Gastroesophageal sphincter (tissue), 4 donors: ENCODE results near the gene CLN6. TPM values are rescaled to one million over a fixed set of nuclear protein-coding genes. Genes with fewer than 3 reads are reported as not detected.
"Not testable (repeated sequence)": the region's sequence is repeated elsewhere in the genome, so short reads cannot be mapped to it uniquely, and the experiment has no call there.

Source experiments
- ATAC-seq: fragments of 150-250 bp; one replicate; pipeline ENCODE4 v1.9.1; 2016; ENCODE audit warnings: mild to moderate bottlenecking, moderate library complexity
- H3K27ac ChIP-seq, 4 donors: fragments of 200-600 bp; sonication (generic) in 3 of 4; 1 replicate in 3 of 4; 2 replicates in 1 of 4; pipeline ENCODE4 v1.5.1; 2016 to 2019
- H3K27me3 ChIP-seq: fragments of 200-600 bp; sonication (generic); one replicate; pipeline ENCODE4 v1.5.1; 2019
- H3K36me3 ChIP-seq, 2 donors: fragments of 200-600 bp; sonication (generic); one replicate each; pipeline ENCODE4 v1.5.1; 2019; ENCODE audit warnings: control low read depth in 1 of 2
- H3K4me1 ChIP-seq, 3 donors: fragments of 200-600 bp; sonication (generic); 1 replicate in 2 of 3; 2 replicates in 1 of 3; pipeline ENCODE4 v1.5.1; 2016 to 2019; ENCODE audit warnings: control low read depth in 2 of 3
- H3K4me3 ChIP-seq, 2 donors: fragments of 200-600 bp; sonication (generic); one replicate each; pipeline ENCODE4 v1.5.1; 2019; ENCODE audit warnings: mild to moderate bottlenecking in 1 of 2, moderate library complexity in 1 of 2
- H3K9me3 ChIP-seq, 3 donors: fragments of 200-600 bp; sonication (generic); one replicate each; pipeline ENCODE4 v1.5.1; 2017 to 2019; ENCODE audit warnings: control low read depth in 2 of 3
- CTCF ChIP-seq, 4 experiments: fragments of 200-600 bp in 2 of 4; fragments of 450-650 bp in 2 of 4; sonication (generic) in 1 of 4; IDR thresholded peaks; one replicate each; pipeline ENCODE4 v1.5.1; 2017 to 2019; ENCODE audit warnings: antibody characterized with exemption in 4 of 4, mild to moderate bottlenecking in 2 of 4, moderate library complexity in 2 of 4
- EP300 ChIP-seq: sonication (generic); formaldehyde crosslinking; IDR thresholded peaks from one replicate; pipeline ENCODE4 v1.6.1; 2017; ENCODE audit warnings: antibody characterized with exemption, mild to moderate bottlenecking
- POLR2A ChIP-seq, 2 donors: fragments of 450-650 bp; IDR thresholded peaks; one replicate each; pipeline ENCODE4 v1.6.1; 2017; ENCODE audit warnings: antibody characterized with exemption in 2 of 2, mild to moderate bottlenecking in 2 of 2, moderate library complexity in 1 of 2
- POLR2AphosphoS5 ChIP-seq: sonication (generic); formaldehyde crosslinking; IDR thresholded peaks from one replicate; pipeline ENCODE4 v1.6.1; 2017; ENCODE audit warnings: antibody characterized with exemption
- WGBS, 2 donors: methylation state at CpG; one replicate each; pipeline ENCODE4 v1.1.5; 2018; ENCODE audit warnings: low coverage in 1 of 2; 5-methylcytosine and 5-hydroxymethylcytosine counted together
- total RNA-seq, 4 donors: library from RNA; depleted of rRNA; stranded (reverse); fragments of >200 nt; gene quantifications; one replicate each; pipeline ENCODE4 v1.1.0, GENCODE V29; 2016

CLN6 gene
- total RNA-seq, 4 donors from 2014 or later: 6.1 to 14.9 (median 13.3) TPM

GRCh38 chr15:68176601-68177000 is 52.9 kb downstream of the CLN6 start:
- peaks cover 0 to 27% (median 8%) of the 10 kb centered on the region in 3 donors for H3K4me1 ChIP-seq
- WGBS, 2 donors: 96 to 100% methylated on average over 3 of the region's 3 CpGs
- H3K4me3 ChIP-seq: no peak overlapping the region
- peak; percentile 42 for ATAC-seq
- no peaks in the 10 kb centered on the region for H3K27me3 ChIP-seq
- peaks cover 0 to 70% of the 10 kb centered on the region in 2 donors for H3K36me3 ChIP-seq
- H3K9me3 ChIP-seq: no peaks in the 10 kb centered on the region
- H3K27ac ChIP-seq: peak overlapping the region in 3 of 4 donors; percentile 49 to 76 (median 63)
- no peak for TF ChIP-seq EP300
- no peak for TF ChIP-seq CTCF (IDR thresholded peaks at IDR 0.05)
- peak; percentile 29 for TF ChIP-seq POLR2AphosphoS5
- no peak for TF ChIP-seq POLR2A (IDR thresholded peaks at IDR 0.05)

GRCh38 chr15:68175526-68175925 is 54.0 kb downstream of the CLN6 start:
- no peak for ATAC-seq
- WGBS, 2 donors: 59 to 60% methylated on average over 2 of the region's 2 CpGs
- H3K27me3 ChIP-seq: no peaks in the 10 kb centered on the region
- H3K4me1 ChIP-seq: peaks cover 0 to 27% (median 8%) of the 10 kb centered on the region in 3 donors
- TF ChIP-seq POLR2AphosphoS5 (no peak), POLR2A (IDR thresholded peaks at IDR 0.05) (no peak), EP300 (no peak), CTCF (IDR thresholded peaks at IDR 0.05) (no peak)
- no peak overlapping the region for H3K27ac ChIP-seq
- no peak overlapping the region for H3K4me3 ChIP-seq
- no peaks in the 10 kb centered on the region for H3K9me3 ChIP-seq
- H3K36me3 ChIP-seq: peaks cover 0 to 64% of the 10 kb centered on the region in 2 donors

GRCh38 chr15:68173119-68173518 is 56.4 kb downstream of the CLN6 start:
- H3K36me3 ChIP-seq: peaks cover 0 to 72% of the 10 kb centered on the region in 2 donors

GRCh38 chr15:68172037-68172436 is 57.5 kb downstream of the CLN6 start:
- H3K36me3 ChIP-seq: peaks cover 0 to 65% of the 10 kb centered on the region in 2 donors
- not testable (repeated sequence) for H3K27me3 ChIP-seq, H3K27ac ChIP-seq, H3K4me3 ChIP-seq, ATAC-seq, H3K9me3 ChIP-seq, H3K4me1 ChIP-seq
- WGBS, 2 donors: 75 to 94% methylated on average over 1 to 2 of the region's 2 CpGs

More at GRCh38 chr15:68173119-68173518, 56.4 kb downstream of the CLN6 start:
- no peaks in the 10 kb centered on the region for H3K27me3 ChIP-seq
- no peak overlapping the region for H3K27ac ChIP-seq
- no peaks in the 10 kb centered on the region for H3K9me3 ChIP-seq
- 96 to 100% methylated on average over 2 to 4 of the region's 4 CpGs for WGBS, 2 donors
- TF ChIP-seq POLR2A (IDR thresholded peaks at IDR 0.05) (no peak), POLR2AphosphoS5 (no peak), EP300 (no peak), CTCF (IDR thresholded peaks at IDR 0.05) (no peak)
- no peak for ATAC-seq
- H3K4me1 ChIP-seq: peaks cover 0 to 16% (median 7%) of the 10 kb centered on the region in 3 donors
- H3K4me3 ChIP-seq: no peak overlapping the region

GRCh38 chr15:68166847-68167246 is 62.7 kb downstream of the CLN6 start:
- no peak overlapping the region for H3K4me3 ChIP-seq
- no peak overlapping the region for H3K27ac ChIP-seq
- peaks cover 0 to 8% (median 0%) of the 10 kb centered on the region in 3 donors for H3K4me1 ChIP-seq
- ATAC-seq: no peak
- peaks cover 4 to 52% of the 10 kb centered on the region in 2 donors for H3K36me3 ChIP-seq
- no peaks in the 10 kb centered on the region for H3K9me3 ChIP-seq
- no peak for TF ChIP-seq POLR2A (IDR thresholded peaks at IDR 0.05)
- no peak for TF ChIP-seq EP300
- no peak for TF ChIP-seq CTCF (IDR thresholded peaks at IDR 0.05)
- no peak for TF ChIP-seq POLR2AphosphoS5
- WGBS, 2 donors: 54 to 69% methylated on average over 1 to 3 of the region's 4 CpGs
- no peaks in the 10 kb centered on the region for H3K27me3 ChIP-seq
